Right lobe of liver (tissue), 6 donors: ENCODE measurements around the gene KCNAB1. TPM values are rescaled to one million over a fixed set of nuclear protein-coding genes. Genes with fewer than 3 reads are reported as not detected.
A peak's percentile ranks its signal among the peaks of the same experiment; 100 is the strongest.

Source experiments
- ATAC-seq, 4 donors: fragments of 200-7000 bp; cut with Tn5 transposase; one replicate each; pipeline ENCODE4 v1.9.1; 2020; ENCODE audit warnings: mild to moderate bottlenecking in 4 of 4, moderate library complexity in 4 of 4
- DNase-seq, 3 donors: peaks; one replicate each; pipeline ENCODE4 v3.0.0-alpha.2; 2020
- H3K27ac ChIP-seq, 3 donors: fragments of 200-600 bp; one replicate each; pipeline ENCODE4 v1.8.0; 2022
- H3K27me3 ChIP-seq, 2 donors: fragments of 200-600 bp; one replicate each; pipeline ENCODE4 v1.8.0; 2022
- H3K36me3 ChIP-seq, 4 donors: fragments of 200-600 bp; sonication (generic) in 1 of 4; one replicate each; pipeline versions ENCODE4 v1.5.1 to v1.8.0; 2017 to 2022; ENCODE audit warnings: control low read depth in 1 of 4
- H3K4me1 ChIP-seq, 4 donors: fragments of 200-600 bp; sonication (generic) in 1 of 4; one replicate each; pipeline versions ENCODE4 v1.5.1 to v1.8.0; 2017 to 2022; ENCODE audit warnings: control low read depth in 1 of 4
- H3K4me3 ChIP-seq, 3 donors: fragments of 200-600 bp; one replicate each; pipeline ENCODE4 v1.8.0; 2022
- H3K9me3 ChIP-seq, 4 donors: fragments of 200-600 bp; sonication (generic) in 1 of 4; one replicate each; pipeline versions ENCODE4 v1.5.1 to v1.8.0; 2017 to 2022; ENCODE audit warnings: control low read depth in 1 of 4
- POLR2A ChIP-seq: fragments of 450-650 bp; IDR thresholded peaks from one replicate; pipeline ENCODE4 v1.6.1; 2017; ENCODE audit warnings: antibody characterized with exemption, mild to moderate bottlenecking
- WGBS: methylation state at CpG from one replicate; pipeline ENCODE4 v1.1.6; 2018; ENCODE audit warnings: low coverage, low lambda C conversion rate; ENCODE audit not compliant: insufficient coverage; ENCODE audit errors: missing lambda C conversion rate; 5-methylcytosine and 5-hydroxymethylcytosine counted together
- intact Hi-C, 2 donors: fragments of 100-400 bp; cut with DNase I; formaldehyde crosslinking; loops; one replicate each; pipeline versions ENCODE4 v1.11.2 to v1.14.1; 2022
- total RNA-seq, 6 experiments: library from RNA; depleted of rRNA in 2 of 6; stranded (reverse); fragments of >200 nt in 2 of 6; fragmentation: NEBNext Ultra II Directional in 3 of 6; extraction: Animal tissue kit (Norgen Biotek cat#: 25700) in 3 of 6; gene quantifications; one replicate each; pipeline versions ENCODE4 v1.1.0 to v1.2.4, GENCODE V29; 2016 to 2023
- TF ChIP-seq, protein P1 (sequence below), 4 donors: fragments of 200-600 bp in 3 of 4; fragments of 450-650 bp in 1 of 4; IDR thresholded peaks; one replicate each; pipeline versions ENCODE4 v1.5.1 to v1.8.0; 2016 to 2022; ENCODE audit warnings: antibody characterized with exemption in 4 of 4, mild to moderate bottlenecking in 2 of 4
- donor health status: DM: no; HTN: yes; CAD: no.
- donor health status: DM: no; HTN: no; CAD: no.
- donor health status: DM: no; HTN: no; CAD: no.
- donor health status: DM: no; HTN: yes; CAD: no.
- donor health status: DM: no; HTN: yes; CAD: no.

KCNAB1 gene
- total RNA-seq, 6 experiments from 2014 or later, result 0.15 to 1.8 (median 0.64) TPM; not detected in 2

DNA sequence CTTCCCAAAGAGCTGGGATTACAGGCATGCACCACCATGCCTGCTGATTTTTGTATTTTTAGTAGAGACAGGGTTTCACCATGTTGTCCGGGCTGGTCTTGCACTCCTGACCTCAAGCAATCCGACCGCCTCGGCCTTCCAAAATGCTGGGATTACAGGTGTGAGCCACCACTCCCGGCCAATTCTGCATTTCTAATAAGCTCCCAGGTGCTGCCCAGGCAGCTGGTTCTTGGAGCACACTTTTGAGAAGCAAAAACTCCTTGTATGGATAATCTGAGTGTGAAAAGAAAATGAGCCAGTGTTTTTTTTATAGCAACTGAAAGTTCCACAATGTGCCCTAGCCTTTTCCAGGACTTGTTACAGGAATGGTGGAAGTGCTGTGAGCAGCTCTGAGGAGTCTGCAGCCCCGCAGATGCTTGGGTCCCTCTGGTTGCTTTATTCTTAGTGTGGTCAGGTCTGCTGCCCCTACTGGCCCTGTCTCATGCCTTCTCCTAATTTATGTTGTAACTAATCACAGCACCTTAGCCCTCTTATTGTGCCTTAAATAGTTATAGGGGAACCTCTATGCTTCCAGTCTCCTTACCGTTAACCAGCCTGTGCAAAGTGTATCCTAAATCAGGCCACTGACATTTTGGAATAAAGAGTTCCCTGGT, 13.5 kb upstream of the KCNAB1 start:
- DNase-seq (no peak), ATAC-seq (no peak)
- Histone ChIP-seq H3K27ac (no peak overlapping the region), H3K9me3 (no peaks in the 10 kb centered on the region), H3K4me3 (no peak overlapping the region), H3K36me3 (no peaks in the 10 kb centered on the region), H3K27me3 (no peaks in the 10 kb centered on the region), H3K4me1 (peaks cover 0 to 13% (median 5%) of the 10 kb centered on the region in 4 donors)
- intact Hi-C loops, result no loop called here
- WGBS, result 59% methylated on average over 2 of the region's 7 CpGs
- TF ChIP-seq POLR2A, result no peak
- TF ChIP-seq, protein P1, sequence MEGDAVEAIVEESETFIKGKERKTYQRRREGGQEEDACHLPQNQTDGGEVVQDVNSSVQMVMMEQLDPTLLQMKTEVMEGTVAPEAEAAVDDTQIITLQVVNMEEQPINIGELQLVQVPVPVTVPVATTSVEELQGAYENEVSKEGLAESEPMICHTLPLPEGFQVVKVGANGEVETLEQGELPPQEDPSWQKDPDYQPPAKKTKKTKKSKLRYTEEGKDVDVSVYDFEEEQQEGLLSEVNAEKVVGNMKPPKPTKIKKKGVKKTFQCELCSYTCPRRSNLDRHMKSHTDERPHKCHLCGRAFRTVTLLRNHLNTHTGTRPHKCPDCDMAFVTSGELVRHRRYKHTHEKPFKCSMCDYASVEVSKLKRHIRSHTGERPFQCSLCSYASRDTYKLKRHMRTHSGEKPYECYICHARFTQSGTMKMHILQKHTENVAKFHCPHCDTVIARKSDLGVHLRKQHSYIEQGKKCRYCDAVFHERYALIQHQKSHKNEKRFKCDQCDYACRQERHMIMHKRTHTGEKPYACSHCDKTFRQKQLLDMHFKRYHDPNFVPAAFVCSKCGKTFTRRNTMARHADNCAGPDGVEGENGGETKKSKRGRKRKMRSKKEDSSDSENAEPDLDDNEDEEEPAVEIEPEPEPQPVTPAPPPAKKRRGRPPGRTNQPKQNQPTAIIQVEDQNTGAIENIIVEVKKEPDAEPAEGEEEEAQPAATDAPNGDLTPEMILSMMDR (IDR thresholded peaks at IDR 0.05), result peak in 1 of 4 donors; percentile 11

DNA sequence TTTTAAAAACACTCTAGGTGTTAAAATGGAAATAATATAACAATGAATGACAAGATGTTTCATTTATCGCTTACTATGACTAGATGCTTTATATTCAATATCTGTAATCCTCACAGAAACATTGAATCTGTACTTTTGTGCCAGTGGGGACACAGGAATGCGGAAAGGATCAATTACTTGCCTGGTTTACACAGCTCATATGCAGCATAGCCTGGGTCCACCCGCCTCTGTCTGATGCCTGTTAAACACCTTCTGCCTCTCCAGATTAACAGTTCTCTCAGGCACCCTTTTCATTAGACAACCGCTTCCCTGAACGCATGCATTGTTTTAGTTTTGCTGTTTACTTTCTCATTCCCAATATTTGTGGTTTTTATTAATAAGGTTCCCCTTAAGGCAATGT, 12.9 kb upstream of the KCNAB1 start:
- Histone ChIP-seq H3K36me3 (no peaks in the 10 kb centered on the region), H3K9me3 (no peaks in the 10 kb centered on the region), H3K4me3 (no peak overlapping the region), H3K4me1 (peaks cover 0 to 6% (median 3%) of the 10 kb centered on the region in 4 donors), H3K27ac (no peak overlapping the region), H3K27me3 (no peaks in the 10 kb centered on the region)
- DNase-seq (no peak), ATAC-seq (no peak)
- WGBS, result 83% methylated on average over 5 of the region's 5 CpGs
- intact Hi-C loops, result no loop called here
- TF ChIP-seq, protein P1 (IDR thresholded peaks at IDR 0.05), result no peak
- TF ChIP-seq POLR2A, result no peak

- no peaks in the 10 kb centered on the region for H3K36me3 ChIP-seq
- no peaks in the 10 kb centered on the region for H3K4me1 ChIP-seq
- 68% methylated on average over 3 of the region's 3 CpGs for WGBS
- intact Hi-C loops, result no loop called here
- no peak overlapping the region for H3K4me3 ChIP-seq
- no peaks in the 10 kb centered on the region for H3K27me3 ChIP-seq
- no peak for TF ChIP-seq POLR2A
- TF ChIP-seq, protein P1 (IDR thresholded peaks at IDR 0.05), result no peak
- H3K9me3 ChIP-seq, result no peaks in the 10 kb centered on the region
- ATAC-seq (no peak), DNase-seq (no peak)
- H3K27ac ChIP-seq, result no peak overlapping the region
Measured at GRCh38 chr3:156108616-156109015, 11.8 kb upstream of the KCNAB1 start.

DNA sequence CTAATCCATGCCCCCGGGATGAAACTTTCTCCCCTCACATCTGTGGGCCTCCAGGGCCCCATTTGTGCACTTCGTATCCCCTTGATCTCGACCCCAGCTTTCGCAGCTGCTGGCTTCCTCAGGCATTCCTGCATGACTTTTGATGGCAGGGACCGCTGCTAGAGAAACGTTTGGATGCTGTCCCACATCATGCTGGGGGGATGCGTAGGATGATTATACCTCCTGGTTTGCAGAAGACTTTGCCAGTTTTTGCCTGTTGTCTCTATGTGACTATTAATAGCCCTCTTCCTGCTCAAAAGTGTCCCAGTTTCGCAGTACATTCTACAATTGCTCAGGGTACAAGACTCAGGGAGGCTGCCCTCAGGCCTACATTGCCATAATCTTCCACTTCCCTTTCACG, 10.4 kb upstream of the KCNAB1 start:
- intact Hi-C loops, result no loop called here
- no peak overlapping the region for H3K27ac ChIP-seq

More for the DNA sequence above, 10.4 kb upstream of the KCNAB1 start:
- H3K9me3 ChIP-seq, result no peaks in the 10 kb centered on the region
- no peaks in the 10 kb centered on the region for H3K27me3 ChIP-seq
- WGBS, result 69% methylated on average over 9 of the region's 9 CpGs
- no peaks in the 10 kb centered on the region for H3K36me3 ChIP-seq
- H3K4me1 ChIP-seq, result no peaks in the 10 kb centered on the region
- H3K4me3 ChIP-seq, result no peak overlapping the region
- DNase-seq (no peak), ATAC-seq (no peak)
- TF ChIP-seq, protein P1 (IDR thresholded peaks at IDR 0.05), result no peak
- TF ChIP-seq POLR2A, result no peak
